GM23338 (cell line): Measurements from ENCODE around the gene VMO1. TPM values are rescaled to one million over a fixed set of nuclear protein-coding genes. Genes with fewer than 3 reads are reported as not detected.

Source experiments
- ATAC-seq: fragments of 200-7000 bp; cut with Tn5 transposase; 3 replicates; pipeline ENCODE4 v1.9.1; 2020
- DNase-seq: peaks from one replicate; pipeline ENCODE4 v3.0.0-alpha.2; 2015; ENCODE audit warnings: low spot score
- H2AFZ ChIP-seq: fragments of 200-600 bp; sonication (generic); 2 replicates; pipeline ENCODE4 v1.8.0; 2016; ENCODE audit warnings: antibody characterized with exemption, mild to moderate bottlenecking, moderate library complexity
- H3F3A ChIP-seq: fragments of 200-600 bp; sonication (generic); replicated peaks from 2 replicates; pipeline ENCODE4 v1.8.0; 2017; ENCODE audit warnings: antibody characterized with exemption, mixed run types, low read depth
- H3K27ac ChIP-seq: fragments of 200-600 bp; sonication (generic); 2 replicates; pipeline ENCODE4 v1.6.1; 2016; ENCODE audit warnings: low read depth
- H3K27me3 ChIP-seq: fragments of 200-600 bp; sonication (generic); 2 replicates; pipeline ENCODE4 v1.8.0; 2016; ENCODE audit warnings: mild to moderate bottlenecking, mixed run types, moderate library complexity; ENCODE audit not compliant: insufficient read depth
- H3K36me3 ChIP-seq: fragments of 200-600 bp; sonication (generic); 2 replicates; pipeline ENCODE4 v1.8.0; 2016; ENCODE audit warnings: mild to moderate bottlenecking; ENCODE audit not compliant: insufficient read depth
- H3K4me1 ChIP-seq: fragments of 200-600 bp; sonication (generic); 2 replicates; pipeline ENCODE4 v1.8.0; 2016; ENCODE audit warnings: mild to moderate bottlenecking, moderate library complexity; ENCODE audit not compliant: insufficient read depth
- H3K4me2 ChIP-seq: fragments of 200-600 bp; sonication (generic); 2 replicates; pipeline ENCODE4 v1.7.1; 2017; ENCODE audit warnings: mixed run types
- H3K4me3 ChIP-seq: fragments of 200-600 bp; sonication (generic); 2 replicates; pipeline ENCODE4 v1.6.1; 2016; ENCODE audit warnings: mixed run types
- H3K79me2 ChIP-seq: fragments of 200-600 bp; sonication (generic); replicated peaks from 2 replicates; pipeline ENCODE4 v1.8.0; 2017; ENCODE audit warnings: mild to moderate bottlenecking; ENCODE audit not compliant: insufficient read depth
- H3K9me2 ChIP-seq: fragments of 200-600 bp; sonication (generic); 2 replicates; pipeline ENCODE4 v1.8.0; 2017; ENCODE audit not compliant: insufficient read depth
- H4K20me1 ChIP-seq: fragments of 200-600 bp; sonication (generic); replicated peaks from 2 replicates; pipeline ENCODE4 v1.8.0; 2017; ENCODE audit warnings: mild to moderate bottlenecking; ENCODE audit not compliant: insufficient read depth
- H3K27ac Mint-ChIP-seq: 2 replicates; pipeline ENCODE4 v1.8.0; 2020; ENCODE audit warnings: inconsistent platforms, mild to moderate bottlenecking, moderate library complexity, mixed read lengths
- H3K27me3 Mint-ChIP-seq: 3 replicates; pipeline ENCODE4 v1.8.0; 2022; ENCODE audit warnings: low read depth, mild to moderate bottlenecking, moderate library complexity, mixed read lengths, inconsistent platforms; ENCODE audit not compliant: insufficient read depth, poor library complexity
- H3K36me3 Mint-ChIP-seq: 3 replicates; pipeline ENCODE4 v1.8.0; 2021; ENCODE audit warnings: low read depth, mild to moderate bottlenecking, inconsistent platforms, moderate library complexity, mixed read lengths
- H3K4me1 Mint-ChIP-seq: 3 replicates; pipeline ENCODE4 v1.8.0; 2020; ENCODE audit warnings: mild to moderate bottlenecking, inconsistent platforms, mixed read lengths
- H3K4me3 Mint-ChIP-seq: 3 replicates; pipeline ENCODE4 v1.8.0; 2021; ENCODE audit warnings: moderate library complexity, mild to moderate bottlenecking, inconsistent platforms, mixed read lengths
- H3K9me3 Mint-ChIP-seq: 3 replicates; pipeline ENCODE4 v1.8.0; 2020; ENCODE audit warnings: moderate library complexity, mild to moderate bottlenecking, inconsistent platforms, mixed read lengths
- CREB1 ChIP-seq: fragments of 250-450 bp; sonication (Bioruptor Pico); IDR thresholded peaks from 2 replicates; pipeline ENCODE4 v1.5.0; 2020; ENCODE audit warnings: low read depth, mild to moderate bottlenecking, moderate library complexity
- CTCF ChIP-seq, 2 experiments: fragments of 200-600 bp in 1 of 2; sonication (generic) in 1 of 2; conservative IDR thresholded peaks; 2 replicates each; pipeline versions ENCODE4 v1.5.1 to v1.6.1; 2016 to 2017; ENCODE audit warnings: antibody characterized with exemption in 2 of 2, low read depth in 2 of 2, mild to moderate bottlenecking in 2 of 2, moderate library complexity in 1 of 2
- ETS1 ChIP-seq: IDR thresholded peaks from 2 replicates; pipeline ENCODE4 v1.6.1; 2016; ENCODE audit warnings: antibody characterized with exemption
- EZH2 ChIP-seq: fragments of 200-600 bp; sonication (generic); IDR thresholded peaks from one replicate; pipeline ENCODE4 v1.8.0; 2017; ENCODE audit warnings: antibody characterized with exemption, mild to moderate bottlenecking, low read depth; ENCODE audit not compliant: unreplicated experiment
- EZH2phosphoT487 ChIP-seq: fragments of 200-600 bp; sonication (generic); IDR thresholded peaks from one replicate; pipeline ENCODE4 v1.8.1; 2018; ENCODE audit warnings: antibody characterized with exemption; ENCODE audit not compliant: unreplicated experiment
- JUNB ChIP-seq: IDR thresholded peaks from one replicate; pipeline ENCODE4 v1.6.1; 2016; ENCODE audit warnings: antibody characterized with exemption; ENCODE audit not compliant: unreplicated experiment
- NANOG ChIP-seq: IDR thresholded peaks from 2 replicates; pipeline ENCODE4 v1.6.1; 2016; ENCODE audit warnings: antibody characterized with exemption, borderline replicate concordance
- POLR2AphosphoS5 ChIP-seq: IDR thresholded peaks from 2 replicates; pipeline ENCODE4 v1.6.1; 2016; ENCODE audit warnings: antibody characterized with exemption, low read depth
- REST ChIP-seq: IDR thresholded peaks from one replicate; pipeline ENCODE4 v1.6.1; 2018; ENCODE audit warnings: antibody characterized with exemption; ENCODE audit not compliant: unreplicated experiment
- STAT1 ChIP-seq: IDR thresholded peaks from one replicate; pipeline ENCODE4 v1.6.1; 2016; ENCODE audit warnings: antibody characterized with exemption; ENCODE audit not compliant: unreplicated experiment
- ZNF114 ChIP-seq: fragments of 250-450 bp; sonication (Bioruptor Pico); IDR thresholded peaks from 2 replicates; pipeline ENCODE4 v1.5.0; 2020; ENCODE audit warnings: mild to moderate bottlenecking, moderate library complexity
- ZNF331 ChIP-seq: fragments of 250-450 bp; sonication (Bioruptor Pico); IDR thresholded peaks from 2 replicates; pipeline ENCODE4 v1.5.0; 2020; ENCODE audit warnings: low read depth, mild to moderate bottlenecking, moderate library complexity
- ZNF462 ChIP-seq: fragments of 250-450 bp; sonication (Bioruptor Pico); IDR thresholded peaks from 2 replicates; pipeline ENCODE4 v1.5.0; 2020; ENCODE audit warnings: mild to moderate bottlenecking, moderate library complexity
- polyA plus RNA-seq: library from polyadenylated mRNA; unstranded; fragments of >200 nt; fragmentation: Nextera tagmentation; extraction: Ambion mirVana; gene quantifications from 2 replicates; pipeline ENCODE4 v1.2.1, GENCODE V29; 2016
- total RNA-seq: library from RNA; depleted of rRNA; stranded (reverse); fragments of >200 nt; shearing (Covaris generic); gene quantifications from 2 replicates; pipeline ENCODE4 v1.2.3, GENCODE V29; 2014

The VMO1 gene
- total and polyA plus RNA-seq, 2 experiments from 2014 or later: 0.38 to 0.47 TPM

- DNase-seq (no peak), ATAC-seq (no peak)
- Mint-ChIP-seq H3K27ac (no peak overlapping the region), H3K9me3 (no peaks in the 10 kb centered on the region), H3K4me1 (no peaks in the 10 kb centered on the region), H3K27me3 (peaks cover 6% of the 10 kb centered on the region), H3K36me3 (no peaks in the 10 kb centered on the region), H3K4me3 (no peak overlapping the region)
- Histone ChIP-seq H2AFZ (no peak overlapping the region), H3K4me1 (no peaks in the 10 kb centered on the region), H3K27ac (no peak overlapping the region), H3K4me3 (no peak overlapping the region), H3K4me2 (no peak overlapping the region), H3K9me2 (no peaks in the 10 kb centered on the region), H4K20me1 (no peaks in the 10 kb centered on the region), H3K79me2 (no peaks in the 10 kb centered on the region), H3K36me3 (no peaks in the 10 kb centered on the region), H3K27me3 (no peaks in the 10 kb centered on the region), H3F3A (0 out of 2 replicates have a peak, but pooled peaks cover 2% of the 10 kb centered on the region)
- no peak for TF ChIP-seq CTCF (conservative IDR thresholded peaks at IDR 0.05; ENCODE audit: low read depth in 2 of 2)
- no peak for TF ChIP-seq CREB1 (CRISPR knock-in tag)
- no peak for TF ChIP-seq EZH2phosphoT487
- TF ChIP-seq POLR2AphosphoS5: no peak
- no peak for TF ChIP-seq REST
- no peak for TF ChIP-seq ETS1
- TF ChIP-seq NANOG: no peak
- TF ChIP-seq EZH2: no peak
- no peak for TF ChIP-seq ZNF114 (CRISPR knock-in tag)
- TF ChIP-seq STAT1: no peak
- no peak for TF ChIP-seq ZNF462 (CRISPR knock-in tag)
- no peak for TF ChIP-seq JUNB
- TF ChIP-seq ZNF331 (CRISPR knock-in tag): no peak
Observed at GRCh38 chr17:4768298-4768697, 17.9 kb downstream of the VMO1 start.
